Gastroesophageal sphincter (tissue), 4 donors: ENCODE measurements around the gene CBR1. TPM values are rescaled to one million over a fixed set of nuclear protein-coding genes. Genes with fewer than 3 reads are reported as not detected.
"Not testable (repeated sequence)": the region's sequence is repeated elsewhere in the genome, so short reads cannot be mapped to it uniquely, and the experiment has no call there.

Experiments used
- ATAC-seq: fragments of 150-250 bp; one replicate; pipeline ENCODE4 v1.9.1; 2016; ENCODE audit warnings: mild to moderate bottlenecking, moderate library complexity
- H3K27ac ChIP-seq, 4 donors: fragments of 200-600 bp; sonication (generic) in 3 of 4; 1 replicate in 3 of 4; 2 replicates in 1 of 4; pipeline ENCODE4 v1.5.1; 2016 to 2019
- H3K27me3 ChIP-seq: fragments of 200-600 bp; sonication (generic); one replicate; pipeline ENCODE4 v1.5.1; 2019
- H3K36me3 ChIP-seq, 2 donors: fragments of 200-600 bp; sonication (generic); one replicate each; pipeline ENCODE4 v1.5.1; 2019; ENCODE audit warnings: control low read depth in 1 of 2
- H3K4me1 ChIP-seq, 3 donors: fragments of 200-600 bp; sonication (generic); 1 replicate in 2 of 3; 2 replicates in 1 of 3; pipeline ENCODE4 v1.5.1; 2016 to 2019; ENCODE audit warnings: control low read depth in 2 of 3
- H3K4me3 ChIP-seq, 2 donors: fragments of 200-600 bp; sonication (generic); one replicate each; pipeline ENCODE4 v1.5.1; 2019; ENCODE audit warnings: mild to moderate bottlenecking in 1 of 2, moderate library complexity in 1 of 2
- H3K9me3 ChIP-seq, 3 donors: fragments of 200-600 bp; sonication (generic); one replicate each; pipeline ENCODE4 v1.5.1; 2017 to 2019; ENCODE audit warnings: control low read depth in 2 of 3
- CTCF ChIP-seq, 4 experiments: fragments of 200-600 bp in 2 of 4; fragments of 450-650 bp in 2 of 4; sonication (generic) in 1 of 4; IDR thresholded peaks; one replicate each; pipeline ENCODE4 v1.5.1; 2017 to 2019; ENCODE audit warnings: antibody characterized with exemption in 4 of 4, mild to moderate bottlenecking in 2 of 4, moderate library complexity in 2 of 4
- EP300 ChIP-seq: sonication (generic); formaldehyde crosslinking; IDR thresholded peaks from one replicate; pipeline ENCODE4 v1.6.1; 2017; ENCODE audit warnings: antibody characterized with exemption, mild to moderate bottlenecking
- POLR2A ChIP-seq, 2 donors: fragments of 450-650 bp; IDR thresholded peaks; one replicate each; pipeline ENCODE4 v1.6.1; 2017; ENCODE audit warnings: antibody characterized with exemption in 2 of 2, mild to moderate bottlenecking in 2 of 2, moderate library complexity in 1 of 2
- POLR2AphosphoS5 ChIP-seq: sonication (generic); formaldehyde crosslinking; IDR thresholded peaks from one replicate; pipeline ENCODE4 v1.6.1; 2017; ENCODE audit warnings: antibody characterized with exemption
- WGBS, 2 donors: methylation state at CpG; one replicate each; pipeline ENCODE4 v1.1.5; 2018; ENCODE audit warnings: low coverage in 1 of 2; 5-methylcytosine and 5-hydroxymethylcytosine counted together
- total RNA-seq, 4 donors: library from RNA; depleted of rRNA; stranded (reverse); fragments of >200 nt; gene quantifications; one replicate each; pipeline ENCODE4 v1.1.0, GENCODE V29; 2016

CBR1 gene
- total RNA-seq, 4 donors from 2014 or later: 65.6 to 192 (median 138) TPM

DNA sequence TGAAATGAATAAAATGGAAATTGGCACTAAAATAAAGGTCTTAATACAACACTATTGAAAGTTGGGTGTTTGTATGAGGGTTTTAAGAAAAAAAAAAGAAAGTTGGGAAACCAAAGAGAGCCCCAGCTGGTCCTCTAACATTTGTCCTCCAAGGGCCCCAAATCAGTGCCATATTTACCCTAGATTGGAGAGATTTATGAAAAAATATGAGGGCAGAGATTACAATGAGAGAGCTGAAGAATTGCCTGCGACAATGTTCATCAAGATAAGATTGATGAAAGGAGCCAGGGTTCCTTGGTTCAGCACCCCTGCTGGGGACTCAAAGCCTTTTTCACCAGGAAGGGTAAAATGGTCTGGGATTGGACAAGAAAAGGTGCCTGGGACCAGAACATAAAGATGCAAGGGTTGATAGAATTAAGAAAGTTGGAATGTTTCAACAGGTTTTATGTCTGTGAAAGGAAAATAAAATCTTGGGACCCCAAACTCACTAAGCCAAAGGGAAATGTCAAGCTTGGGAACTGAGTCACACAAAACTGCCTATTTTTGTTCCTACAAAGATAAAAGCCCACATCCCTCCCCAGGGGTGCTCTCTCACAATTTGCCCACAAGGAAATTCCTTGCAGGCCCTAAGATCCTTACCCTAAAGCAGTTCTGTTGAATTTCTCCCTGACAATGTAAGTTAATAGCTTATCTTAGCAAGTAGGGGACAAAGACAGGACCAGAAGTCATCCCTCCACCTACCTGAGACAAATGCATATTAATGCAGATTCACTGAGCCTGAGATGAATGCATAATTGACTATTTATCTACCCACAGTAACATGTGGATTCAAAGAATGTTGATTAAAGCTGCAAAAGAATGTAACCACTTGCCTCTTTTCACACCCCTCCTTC, 26.8 kb downstream of the CBR1 start:
- Histone ChIP-seq H3K9me3 (no peaks in the 10 kb centered on the region), H3K4me3 (no peak overlapping the region), H3K27me3 (peaks cover 12% of the 10 kb centered on the region), H3K4me1 (no peaks in the 10 kb centered on the region), H3K27ac (no peak overlapping the region), H3K36me3 (no peaks in the 10 kb centered on the region)
- 43 to 45% methylated on average over 1 of the region's 1 CpG for WGBS, 2 donors
- ATAC-seq: no peak
- no peak for TF ChIP-seq POLR2AphosphoS5
- TF ChIP-seq POLR2A (IDR thresholded peaks at IDR 0.05): no peak
- TF ChIP-seq EP300: no peak
- no peak for TF ChIP-seq CTCF (IDR thresholded peaks at IDR 0.05)

DNA sequence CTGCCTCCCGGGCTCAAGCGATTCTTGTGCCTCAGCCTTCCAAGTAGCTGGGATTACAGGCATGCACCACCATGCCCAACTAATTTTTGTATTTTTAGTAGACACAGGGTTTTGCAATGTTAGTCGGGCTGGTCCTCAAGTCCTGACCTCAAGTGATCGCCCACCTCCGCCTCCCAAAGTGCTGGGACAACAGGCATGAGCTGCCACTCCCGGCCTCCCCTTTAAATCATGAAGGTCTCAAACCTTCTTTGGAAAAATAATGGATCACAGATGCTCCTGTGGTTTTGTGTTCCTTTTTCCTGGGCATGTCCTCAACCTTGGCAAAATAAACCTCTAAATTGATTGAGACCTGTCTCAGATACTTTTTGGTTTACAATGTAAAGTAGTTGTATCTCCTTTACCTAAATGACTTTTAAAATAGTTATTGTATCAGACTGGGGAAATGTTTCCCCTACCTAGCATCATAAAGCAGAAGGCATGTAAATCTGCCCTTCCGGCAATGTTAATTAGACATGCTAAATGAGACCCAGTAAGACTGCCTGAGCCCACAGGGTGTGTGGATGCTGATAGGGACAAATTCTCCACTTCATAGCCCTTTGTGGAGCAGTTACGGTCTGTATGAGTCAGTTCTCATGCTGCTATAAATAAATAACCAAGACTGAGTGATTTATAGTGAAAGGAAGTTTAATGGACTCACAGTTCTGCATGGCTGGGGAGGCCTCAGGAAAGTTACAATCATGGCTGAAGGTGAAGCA, 27.8 kb downstream of the CBR1 start:
- Histone ChIP-seq H3K4me3 (no peak overlapping the region), H3K27me3 (peaks cover 20% of the 10 kb centered on the region), H3K4me1 (no peaks in the 10 kb centered on the region), H3K9me3 (no peaks in the 10 kb centered on the region), H3K27ac (no peak overlapping the region), H3K36me3 (no peaks in the 10 kb centered on the region)
- TF ChIP-seq POLR2AphosphoS5 (no peak), POLR2A (IDR thresholded peaks at IDR 0.05) (no peak), CTCF (IDR thresholded peaks at IDR 0.05) (no peak), EP300 (no peak)
- ATAC-seq: no peak
- 66 to 84% methylated on average over 7 to 8 of the region's 8 CpGs for WGBS, 2 donors

- WGBS, 2 donors: 57 to 60% methylated on average over 2 of the region's 2 CpGs
- H3K4me3 ChIP-seq: no peak overlapping the region
- TF ChIP-seq POLR2A (IDR thresholded peaks at IDR 0.05) (no peak), POLR2AphosphoS5 (no peak), CTCF (IDR thresholded peaks at IDR 0.05) (no peak), EP300 (no peak)
- no peak overlapping the region for H3K27ac ChIP-seq
- no peak for ATAC-seq
- H3K4me1 ChIP-seq: no peaks in the 10 kb centered on the region
- H3K27me3 ChIP-seq: peaks cover 23% of the 10 kb centered on the region
- H3K9me3 ChIP-seq: no peaks in the 10 kb centered on the region
- no peaks in the 10 kb centered on the region for H3K36me3 ChIP-seq
Measured at GRCh38 chr21:36098182-36098532, 28.3 kb downstream of the CBR1 start.

DNA sequence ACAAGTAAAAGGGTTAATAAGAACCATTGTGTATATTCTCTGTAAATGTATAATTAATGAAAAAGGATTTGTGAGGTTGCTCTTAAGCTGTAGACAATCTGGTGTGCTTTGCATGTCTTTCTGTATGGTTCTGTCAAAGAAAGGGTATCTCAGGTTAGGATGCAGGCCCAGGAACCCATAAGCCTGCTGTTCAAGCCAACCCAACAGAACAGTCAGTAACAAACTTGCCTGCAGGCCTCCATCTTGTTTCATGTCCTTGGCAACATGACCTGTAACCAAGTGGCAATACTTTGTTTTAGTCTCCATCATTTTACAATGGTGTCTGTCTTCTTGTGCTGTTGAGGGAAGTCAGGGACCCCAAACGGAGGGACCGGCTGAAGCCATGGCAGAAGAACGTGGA, 29.2 kb downstream of the CBR1 start:
- H3K9me3 ChIP-seq: no peaks in the 10 kb centered on the region
- no peaks in the 10 kb centered on the region for H3K36me3 ChIP-seq
- H3K4me3 ChIP-seq: no peak overlapping the region
- TF ChIP-seq POLR2A (IDR thresholded peaks at IDR 0.05) (no peak), POLR2AphosphoS5 (no peak)
- peaks cover 28% of the 10 kb centered on the region for H3K27me3 ChIP-seq
- 91 to 97% methylated on average over 3 of the region's 3 CpGs for WGBS, 2 donors
- no peak for ATAC-seq
- no peaks in the 10 kb centered on the region for H3K4me1 ChIP-seq
- no peak overlapping the region for H3K27ac ChIP-seq

DNA sequence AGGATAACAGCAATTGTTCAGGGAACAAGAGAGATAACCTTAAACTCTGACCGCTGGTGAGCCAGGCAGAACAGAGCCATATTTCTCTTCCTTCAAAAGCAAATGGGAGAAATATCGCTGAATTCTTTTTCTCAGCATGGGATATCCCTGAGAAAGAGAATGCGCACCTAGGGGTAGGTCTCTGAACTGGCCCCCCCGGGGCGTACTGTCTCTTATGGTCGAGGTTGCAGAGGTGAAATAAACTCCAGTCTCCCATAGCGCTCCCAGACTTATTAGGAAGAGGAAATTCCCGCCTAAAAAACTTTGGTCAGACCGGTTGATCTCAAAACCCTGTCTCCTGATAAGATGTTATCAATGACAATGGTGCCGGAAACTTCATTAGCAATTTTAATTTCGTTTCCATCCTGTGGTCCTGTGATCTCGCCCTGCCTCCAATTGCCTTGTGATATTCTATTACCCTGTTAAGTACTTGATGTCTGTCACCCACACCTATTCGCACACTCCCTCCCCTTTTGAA, 29.9 kb downstream of the CBR1 start:
- H3K27ac ChIP-seq: not testable (repeated sequence)
- 44 to 55% methylated on average over 4 to 13 of the region's 13 CpGs for WGBS, 2 donors

More for the DNA sequence above, 29.9 kb downstream of the CBR1 start:
- not testable (repeated sequence) for H3K4me3 ChIP-seq, H3K9me3 ChIP-seq, H3K4me1 ChIP-seq, ATAC-seq, H3K36me3 ChIP-seq
- peaks cover 29% of the 10 kb centered on the region for H3K27me3 ChIP-seq
